OCI-LY7 (cell line): ENCODE data around the gene TMEM38A. TPM values are rescaled to one million over a fixed set of nuclear protein-coding genes. Genes with fewer than 3 reads are reported as not detected.

Experiments
- BruUV-seq: library from RNA; stranded (reverse); fragments of 400-500 nt; replicated peaks from 2 replicates; lab custom pipeline; 2021; lab: Mats Ljungman, UMichigan
- CTCF ChIA-PET: fragments of 300-600 bp; sonication (Branson Sonifier 250); formaldehyde crosslinking; loops from one replicate; lab custom pipeline; 2022; ENCODE audit warnings: antibody characterized with exemption; ENCODE audit not compliant: unreplicated experiment; lab: Charles Lee
- POLR2A ChIA-PET: fragments of 300-600 bp; sonication (Branson Sonifier 250); formaldehyde crosslinking; loops from one replicate; lab custom pipeline; 2022; ENCODE audit warnings: antibody characterized with exemption; lab: Charles Lee
- DNase-seq: peaks from one replicate; pipeline ENCODE4 v3.0.0-alpha.2; 2015; ENCODE audit warnings: low spot score
- H2AFZ ChIP-seq: fragments of 200-600 bp; sonication (generic), shearing (Covaris generic); 2 replicates; pipeline ENCODE4 v1.6.1; 2014; ENCODE audit warnings: mild to moderate bottlenecking, antibody characterized with exemption, low read length, moderate library complexity
- H3K27ac ChIP-seq: fragments of 200-600 bp; sonication (generic); 2 replicates; pipeline ENCODE4 v1.5.1; 2014; ENCODE audit warnings: mixed run types, low read depth, mild to moderate bottlenecking, moderate library complexity, low read length, inconsistent platforms; ENCODE audit not compliant: poor library complexity, severe bottlenecking
- H3K36me3 ChIP-seq: fragments of 200-600 bp; sonication (generic); 2 replicates; pipeline ENCODE4 v1.6.1; 2014; ENCODE audit warnings: mild to moderate bottlenecking, antibody characterized with exemption, low read length, moderate library complexity, mixed read lengths; ENCODE audit not compliant: insufficient read depth
- H3K4me1 ChIP-seq: fragments of 200-600 bp; sonication (generic); 2 replicates; pipeline ENCODE4 v1.5.1; 2014; ENCODE audit warnings: mild to moderate bottlenecking, low read length; ENCODE audit not compliant: insufficient read depth, poor library complexity, severe bottlenecking
- H3K4me2 ChIP-seq: fragments of 200-600 bp; sonication (generic); 2 replicates; pipeline ENCODE4 v1.6.1; 2014; ENCODE audit warnings: mild to moderate bottlenecking, low read length
- H3K4me3 ChIP-seq: fragments of 200-600 bp; sonication (generic); 2 replicates; pipeline ENCODE4 v1.5.1; 2014; ENCODE audit warnings: mild to moderate bottlenecking, low read depth, low read length; ENCODE audit not compliant: poor library complexity, severe bottlenecking
- H3K79me2 ChIP-seq: fragments of 200-600 bp; sonication (generic); 2 replicates; pipeline ENCODE4 v1.6.1; 2016; ENCODE audit warnings: low read depth, mild to moderate bottlenecking, low read length, moderate library complexity, mixed read lengths; ENCODE audit not compliant: insufficient read depth
- H3K9me2 ChIP-seq: fragments of 200-600 bp; sonication (generic); 2 replicates; pipeline ENCODE4 v1.6.1; 2016; ENCODE audit warnings: mild to moderate bottlenecking, low read length, mixed read lengths; ENCODE audit not compliant: insufficient read depth
- H3K9me3 ChIP-seq: fragments of 200-600 bp; sonication (generic); 2 replicates; pipeline ENCODE4 v1.6.1; 2014; ENCODE audit warnings: mild to moderate bottlenecking, mixed run types, low read length, mixed read lengths
- H4K20me1 ChIP-seq: fragments of 200-600 bp; sonication (generic); 2 replicates; pipeline ENCODE4 v1.6.1; 2014; ENCODE audit warnings: mild to moderate bottlenecking, antibody characterized with exemption, low read length, moderate library complexity, mixed read lengths; ENCODE audit not compliant: insufficient read depth
- CTCF ChIP-seq: fragments of 200-600 bp; sonication (generic); conservative IDR thresholded peaks from 2 replicates; pipeline ENCODE4 v1.5.1; 2014; ENCODE audit warnings: mild to moderate bottlenecking, antibody characterized with exemption, low read length, moderate library complexity, mixed read lengths
- EZH2phosphoT487 ChIP-seq: fragments of 200-600 bp; sonication (generic); IDR thresholded peaks from 2 replicates; pipeline ENCODE4 v1.6.1; 2018; ENCODE audit warnings: low read depth, borderline replicate concordance, mild to moderate bottlenecking, mixed run types, antibody characterized with exemption, low read length, moderate library complexity, mixed read lengths
- intact Hi-C: fragments of 100-400 bp; cut with micrococcal nuclease; formaldehyde crosslinking; loops from one replicate; pipeline ENCODE4 v1.10.0; 2022; ENCODE audit not compliant: unreplicated experiment
- total RNA-seq, 2 experiments: library from RNA; depleted of rRNA in 1 of 2; stranded (reverse); fragments of >200 nt in 1 of 2; shearing (Covaris generic) in 1 of 2; gene quantifications; 2 replicates each; pipeline ENCODE4 v1.2.3, GENCODE V29; 2014 to 2022

The TMEM38A gene
- total RNA-seq, 2 experiments from 2014 or later: 18.1 to 20.4 TPM

GRCh38 chr19:16638666-16639065 lies 22.3 kb upstream of the TMEM38A start:
- Histone ChIP-seq H3K4me1 (peaks cover 8% of the 10 kb centered on the region), H3K36me3 (peaks cover 96% of the 10 kb centered on the region), H3K9me3 (no peaks in the 10 kb centered on the region), H3K4me3 (no peak overlapping the region), H3K79me2 (peaks cover 13% of the 10 kb centered on the region), H4K20me1 (no peaks in the 10 kb centered on the region), H3K9me2 (no peaks in the 10 kb centered on the region), H3K4me2 (no peak overlapping the region), H3K27ac (no peak overlapping the region), H2AFZ (no peak overlapping the region)
- CTCF ChIA-PET: no interaction called here
- BruUV-seq: no TSS peak
- no peak for DNase-seq
- no peak for TF ChIP-seq CTCF
- no peak for TF ChIP-seq EZH2phosphoT487
- POLR2A ChIA-PET: interaction anchor here (0.6 to 1.6 kb wide), 5 partner anchors 22 to 630 kb away, joined by 3 to 6 read pairs (median 3); partner anchors contain the start of gene SMIM7
- intact Hi-C loops: no loop called here

GRCh38 chr19:16640951-16641350 lies 20.0 kb upstream of the TMEM38A start:
- Histone ChIP-seq H3K27ac (no peak overlapping the region), H3K4me2 (no peak overlapping the region), H3K9me3 (no peaks in the 10 kb centered on the region), H3K79me2 (peaks cover 13% of the 10 kb centered on the region), H4K20me1 (no peaks in the 10 kb centered on the region), H3K9me2 (no peaks in the 10 kb centered on the region), H3K4me3 (no peak overlapping the region), H3K4me1 (peaks cover 8% of the 10 kb centered on the region), H3K36me3 (peaks cover 98% of the 10 kb centered on the region), H2AFZ (no peak overlapping the region)
- no peak for DNase-seq
- POLR2A ChIA-PET: no interaction called here
- intact Hi-C loops: no loop called here
- no TSS peak for BruUV-seq
- CTCF ChIA-PET: no interaction called here
- TF ChIP-seq CTCF (no peak), EZH2phosphoT487 (no peak)

- no peak for TF ChIP-seq CTCF
- TF ChIP-seq EZH2phosphoT487: no peak
- H2AFZ ChIP-seq: no peak overlapping the region
- no peaks in the 10 kb centered on the region for H3K9me3 ChIP-seq
- H3K9me2 ChIP-seq: no peaks in the 10 kb centered on the region
- H3K4me3 ChIP-seq: no peak overlapping the region
- H3K4me2 ChIP-seq: no peak overlapping the region
- H3K79me2 ChIP-seq: peaks cover 17% of the 10 kb centered on the region
- DNase-seq: no peak
- H3K4me1 ChIP-seq: peaks cover 8% of the 10 kb centered on the region
- intact Hi-C loops: no loop called here
- ChIA-PET CTCF (no interaction called here), POLR2A (no interaction called here)
- no peak overlapping the region for H3K27ac ChIP-seq
- BruUV-seq: no TSS peak
- peaks cover 98% of the 10 kb centered on the region for H3K36me3 ChIP-seq
- H4K20me1 ChIP-seq: no peaks in the 10 kb centered on the region
Observed at GRCh38 chr19:16641695-16642094, 19.2 kb upstream of the TMEM38A start.
